ENCODE data around the gene USP5. TPM values are rescaled to one million over a fixed set of nuclear protein-coding genes. Genes with fewer than 3 reads are reported as not detected.
A peak's percentile ranks its signal among the peaks of the same experiment; 100 is the strongest.
"Not testable (repeated sequence)": the region's sequence is repeated elsewhere in the genome, so short reads cannot be mapped to it uniquely, and the experiment has no call there.

Gene USP5
- polyA plus RNA-seq, 12 donors, result 46.8 to 77.4 (median 59.6) TPM; not detected in 1

GRCh38 chr12:6863586-6864321 lies 11.8 kb downstream of the USP5 start:
- no peak for DNase-seq

GRCh38 chr12:6865307-6865706 lies 13.4 kb downstream of the USP5 start:
- DNase-seq, result not testable (repeated sequence)

- DNase-seq, result no peak
These were observed 14.4 kb downstream of the USP5 start for GRCh38 chr12:6866163-6866919.

GRCh38 chr12:6866920-6867412 lies 15.0 kb downstream of the USP5 start:
- DNase-seq, result no peak

DNA sequence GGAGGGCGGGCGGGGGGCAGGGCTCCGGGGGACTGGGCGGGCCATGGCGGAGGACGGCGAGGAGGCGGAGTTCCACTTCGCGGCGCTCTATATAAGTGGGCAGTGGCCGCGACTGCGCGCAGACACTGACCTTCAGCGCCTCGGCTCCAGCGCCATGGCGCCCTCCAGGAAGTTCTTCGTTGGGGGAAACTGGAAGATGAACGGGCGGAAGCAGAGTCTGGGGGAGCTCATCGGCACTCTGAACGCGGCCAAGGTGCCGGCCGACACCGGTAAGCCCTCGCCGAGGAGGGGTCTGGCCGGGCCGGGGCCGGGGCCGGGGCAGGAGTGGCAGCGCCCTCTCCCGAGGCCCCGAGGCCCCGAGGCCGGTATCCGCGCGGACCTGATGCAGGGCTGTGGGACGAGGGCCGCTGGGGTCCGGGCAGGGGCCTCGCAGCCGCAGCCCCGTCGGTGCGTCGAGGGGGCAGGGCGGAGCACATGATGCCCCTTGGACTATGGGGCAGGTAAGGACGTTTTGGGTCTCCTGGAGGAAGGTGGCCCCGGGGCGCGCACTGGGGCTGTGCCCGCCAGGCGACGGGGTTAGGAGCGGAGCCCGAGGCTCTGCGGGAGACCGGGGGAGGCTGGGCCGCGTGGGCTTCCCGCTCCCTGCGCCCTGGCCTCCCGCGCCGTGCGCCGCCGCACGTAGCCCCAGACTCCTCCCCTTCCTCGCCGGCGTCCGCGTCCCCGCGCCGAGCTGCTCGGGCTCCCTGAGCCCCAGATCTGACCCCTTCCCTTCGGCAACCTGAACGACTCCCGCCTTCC lies 15.7 kb downstream of the USP5 start, which contains the start of gene TPI1:
Gene TPI1, plus strand, starts transcription at position 119 of the 798 bp plus-strand sequence. Its CDS starts 36 bp downstream, at position 155.
- peak; percentile 86 for DNase-seq

GRCh38 chr12:6868211-6869048 lies 16.5 kb downstream of the USP5 start:
- no peak for DNase-seq

DNA sequence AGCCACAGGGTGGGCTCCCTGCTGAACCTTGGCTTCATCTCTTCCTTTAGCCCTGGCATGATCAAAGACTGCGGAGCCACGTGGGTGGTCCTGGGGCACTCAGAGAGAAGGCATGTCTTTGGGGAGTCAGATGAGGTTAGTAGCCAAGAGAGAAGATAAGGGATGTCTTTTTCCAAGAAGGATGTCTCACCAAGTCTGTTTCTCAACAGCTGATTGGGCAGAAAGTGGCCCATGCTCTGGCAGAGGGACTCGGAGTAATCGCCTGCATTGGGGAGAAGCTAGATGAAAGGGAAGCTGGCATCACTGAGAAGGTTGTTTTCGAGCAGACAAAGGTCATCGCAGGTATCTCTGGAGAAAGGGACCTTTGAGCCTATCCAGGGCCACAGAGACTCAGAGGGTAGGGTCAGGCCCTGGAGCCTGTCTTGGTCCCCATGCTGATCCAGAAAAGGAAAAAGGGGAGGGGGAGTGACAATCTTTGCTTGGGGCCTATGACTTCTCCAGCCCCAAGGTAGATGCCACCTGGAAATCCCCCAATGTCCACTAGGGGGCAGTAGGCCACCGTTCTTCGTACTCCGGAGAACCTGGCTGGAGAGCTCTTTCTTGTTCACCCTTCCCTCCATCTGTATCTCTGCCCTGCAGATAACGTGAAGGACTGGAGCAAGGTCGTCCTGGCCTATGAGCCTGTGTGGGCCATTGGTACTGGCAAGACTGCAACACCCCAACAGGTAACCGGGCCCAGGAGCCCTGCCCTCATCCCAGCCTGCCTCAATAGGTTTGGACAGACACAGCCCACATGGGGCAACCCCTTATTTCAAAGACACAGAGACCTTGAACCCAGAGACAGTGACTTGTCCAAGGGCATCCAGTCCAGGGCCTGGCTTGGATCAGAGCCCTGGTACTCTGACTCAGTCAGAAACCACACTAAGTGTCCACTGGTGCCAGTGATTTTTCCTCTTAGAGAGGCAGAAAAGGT lies 17.4 kb downstream of the USP5 start:
- DNase-seq, result peak; percentile 84

GRCh38 chr12:6870304-6870703 lies 18.4 kb downstream of the USP5 start:
- not testable (repeated sequence) for DNase-seq

DNA sequence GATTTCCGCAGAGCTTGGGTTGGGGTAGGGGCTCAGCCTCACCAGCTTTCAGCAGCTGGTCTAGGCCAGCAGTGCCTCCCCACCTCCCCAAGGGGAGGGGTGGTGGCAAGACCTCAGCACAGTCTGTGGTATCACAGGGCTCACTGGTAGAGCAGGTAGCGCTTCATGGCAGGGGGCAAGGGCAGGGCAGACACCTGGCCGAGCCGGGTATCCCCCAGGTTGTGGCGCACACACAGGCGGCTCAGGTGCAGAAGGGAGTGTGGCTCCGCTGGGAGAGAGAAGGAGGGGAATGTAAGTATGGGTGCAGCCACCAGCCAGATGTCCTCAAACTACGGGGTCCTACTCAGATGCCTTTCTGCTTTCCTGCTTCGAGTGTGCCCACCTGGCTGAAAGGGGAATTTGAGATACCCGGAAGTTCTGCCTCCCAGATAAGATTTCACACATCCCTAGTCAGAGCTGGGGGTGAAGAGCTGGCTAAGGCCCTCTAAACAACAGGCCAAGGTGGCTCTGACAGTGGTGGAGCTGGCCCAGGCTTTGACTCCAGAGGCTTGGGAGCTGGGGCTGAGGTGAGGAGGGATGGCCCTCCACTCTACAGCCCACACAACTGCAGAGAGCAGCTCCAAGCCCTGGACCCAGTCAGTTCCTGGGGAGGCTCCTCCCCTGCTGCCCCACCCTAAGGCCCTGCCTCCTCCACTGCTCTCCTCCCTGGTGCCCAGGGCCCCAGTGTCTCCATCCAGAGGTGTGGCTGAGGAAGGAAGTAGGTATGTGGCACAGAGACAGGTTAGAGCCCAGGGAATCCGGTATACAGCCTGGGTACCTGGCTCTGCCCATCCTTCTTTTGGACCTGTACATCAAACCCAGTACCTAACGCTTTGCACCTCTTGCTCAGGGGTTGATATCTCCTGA lies 19.4 kb downstream of the USP5 start:
- DNase-seq, result no peak

DNA sequence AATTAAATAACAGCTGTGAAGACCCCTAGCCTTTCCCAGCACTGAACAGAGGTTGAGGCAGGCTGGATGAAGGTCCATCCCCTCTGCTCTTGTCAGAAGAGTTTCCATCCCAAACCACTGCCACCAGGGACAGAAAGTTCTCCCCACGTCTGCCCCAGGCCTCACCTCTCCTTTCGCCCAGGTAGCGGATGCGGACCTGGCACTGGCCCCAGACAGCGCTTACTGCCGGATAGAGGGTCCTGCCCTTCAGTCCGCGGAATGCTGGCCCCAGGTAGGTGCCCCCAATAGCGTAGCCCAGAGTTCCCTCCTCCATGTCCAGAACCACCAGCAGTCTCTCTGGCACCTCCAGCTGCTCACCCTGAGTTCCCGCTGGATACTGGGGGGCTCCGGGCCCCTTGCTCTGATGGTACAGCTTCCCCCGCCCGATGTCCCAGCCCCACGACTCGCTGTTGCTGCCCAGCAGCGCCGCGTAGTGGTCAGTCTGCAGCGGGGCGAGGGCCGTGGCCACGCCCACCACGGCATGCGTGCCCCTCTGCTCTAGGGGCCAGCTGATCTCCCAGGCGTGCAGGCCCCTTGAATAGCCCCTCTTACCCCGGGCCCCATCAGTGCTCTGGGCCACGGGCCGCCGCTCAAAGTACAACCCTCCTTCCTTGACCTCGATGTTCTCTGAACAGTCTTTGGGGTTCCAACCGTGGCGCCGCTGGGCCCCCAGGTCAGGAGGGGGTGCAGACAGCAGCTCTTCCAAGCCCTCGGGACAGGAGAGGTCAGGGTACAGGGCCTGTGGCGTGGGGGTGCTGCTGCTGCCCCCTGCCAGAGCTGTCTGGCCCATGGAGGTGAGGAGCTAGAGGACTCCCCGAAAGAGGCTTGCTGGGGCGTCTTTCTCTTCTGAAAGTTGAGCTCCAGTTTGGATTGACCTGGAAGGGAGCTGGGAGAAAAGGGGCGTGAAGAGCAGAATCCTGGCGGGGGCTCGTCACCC lies 20.4 kb downstream of the USP5 start:
- DNase-seq, result peak; percentile 90

- DNase-seq, result peak; percentile 96
These were observed 21.4 kb downstream of the USP5 start, which contains the start of gene SPSB2 for GRCh38 chr12:6873094-6874014. SPSB2 (minus strand) TSS chr12:6873303; CDS start chr12:6872901, 402 bp downstream.

DNA sequence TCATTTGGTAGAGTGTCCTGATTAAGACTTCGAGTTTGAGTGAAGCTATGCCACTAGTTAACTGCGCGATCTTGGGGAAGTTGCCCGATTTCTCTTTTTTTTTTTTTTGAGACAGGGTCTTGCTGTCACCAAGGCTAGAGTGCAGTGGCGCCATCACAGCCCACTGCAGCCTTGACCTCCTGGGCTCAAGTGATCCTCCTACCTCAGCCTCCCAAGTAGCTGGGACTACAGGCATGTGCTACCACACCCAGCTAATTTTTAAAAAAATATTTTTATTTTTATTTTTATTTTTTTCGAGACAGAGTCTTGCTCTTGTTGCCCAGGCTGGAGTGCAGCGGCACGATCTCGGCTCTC lies 22.0 kb downstream of the USP5 start:
- DNase-seq, result not testable (repeated sequence)

DNA sequence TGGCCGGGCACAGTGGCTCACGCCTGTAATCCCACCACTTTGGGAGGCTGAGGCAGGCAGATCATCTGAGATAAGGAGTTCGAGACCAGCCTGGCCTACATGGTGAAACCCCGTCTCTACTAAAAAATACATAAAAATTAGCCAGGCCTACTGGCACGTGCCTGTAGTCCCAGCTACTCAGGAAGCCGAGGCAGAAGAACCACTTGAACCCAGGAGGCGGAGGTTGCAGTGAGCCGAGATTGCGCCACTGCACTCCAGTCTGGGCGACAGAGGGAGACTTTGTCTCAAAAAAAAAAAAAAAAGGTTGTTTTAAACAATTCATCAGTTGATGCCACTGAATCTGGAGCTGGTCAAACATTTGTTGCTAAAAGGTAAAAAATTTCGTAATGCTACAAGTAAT lies 27.9 kb downstream of the USP5 start:
- not testable (repeated sequence) for DNase-seq

- DNase-seq, result no peak
These were observed 31.3 kb downstream of the USP5 start for GRCh38 chr12:6883252-6883651.

DNA sequence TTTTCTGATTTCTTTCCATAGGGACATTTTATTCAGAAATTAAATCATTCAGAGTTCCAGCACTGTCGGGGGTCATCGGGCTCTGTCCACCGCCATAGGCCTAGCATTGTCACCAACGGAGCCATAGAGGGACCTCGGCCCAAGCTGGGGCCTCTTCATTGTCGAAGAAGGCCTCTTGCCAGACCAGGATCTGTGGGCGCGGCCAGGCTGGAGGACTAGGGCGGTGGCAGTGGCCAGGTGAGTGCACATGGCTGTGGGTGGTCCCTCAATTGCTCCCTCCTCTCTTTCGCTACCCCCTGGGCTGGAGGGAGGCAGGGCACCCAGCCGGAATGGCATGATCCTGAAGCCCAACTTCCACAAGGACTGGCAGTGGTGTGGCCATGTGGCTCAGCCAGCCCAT lies 31.7 kb downstream of the USP5 start:
- DNase-seq, result no peak

DNA sequence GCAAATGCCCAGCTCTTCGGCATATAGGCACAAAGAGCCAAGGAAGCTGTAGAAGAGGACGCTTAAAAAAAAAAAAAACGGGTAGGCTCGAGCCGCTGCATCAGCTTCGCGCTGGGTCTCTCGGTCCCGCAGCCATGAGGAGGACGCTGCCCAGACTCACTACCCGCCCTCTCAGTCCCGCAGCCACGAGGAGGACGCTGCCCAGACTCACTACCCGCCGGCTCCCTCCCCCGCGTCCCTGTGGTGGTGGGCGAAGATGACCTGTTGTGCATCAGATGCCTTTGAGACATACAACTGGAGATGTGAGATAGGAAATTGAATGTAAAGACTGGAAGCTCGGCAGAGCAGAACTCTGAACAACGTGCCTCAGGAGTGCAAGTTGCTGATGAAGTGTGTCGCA lies 32.6 kb downstream of the USP5 start:
- DNase-seq, result no peak
